Tibial artery (tissue), 4 donors: ENCODE data around the gene ASCL5.

ENCODE experiments used
- DNase-seq, 2 donors: peaks; one replicate each; pipeline ENCODE4 v3.0.0-alpha.2; 2019
- H3K27ac ChIP-seq, 2 donors: fragments of 200-600 bp; sonication (generic) in 1 of 2; 1 replicate in 1 of 2; 2 replicates in 1 of 2; pipeline ENCODE4 v1.5.1; 2018 to 2019; ENCODE audit warnings: mild to moderate bottlenecking in 1 of 2
- H3K27me3 ChIP-seq, 2 donors: fragments of 200-600 bp; sonication (generic) in 1 of 2; one replicate each; pipeline versions ENCODE4 v1.5.1 to v1.6.0; 2016 to 2019
- H3K36me3 ChIP-seq, 3 donors: fragments of 200-600 bp; sonication (generic) in 2 of 3; one replicate each; pipeline ENCODE4 v1.5.1; 2016 to 2019; ENCODE audit warnings: mild to moderate bottlenecking in 2 of 3
- H3K4me1 ChIP-seq, 4 donors: fragments of 200-600 bp; sonication (generic) in 2 of 4; 1 replicate in 3 of 4; 2 replicates in 1 of 4; pipeline ENCODE4 v1.5.1; 2016 to 2019
- H3K4me3 ChIP-seq, 2 donors: fragments of 200-600 bp; sonication (generic) in 1 of 2; 1 replicate in 1 of 2; 2 replicates in 1 of 2; pipeline ENCODE4 v1.5.1; 2018 to 2019; ENCODE audit warnings: mild to moderate bottlenecking in 2 of 2
- H3K9me3 ChIP-seq, 3 donors: fragments of 200-600 bp; sonication (generic) in 1 of 3; one replicate each; pipeline ENCODE4 v1.5.1; 2016 to 2019
- intact Hi-C: fragments of 100-400 bp; cut with DNase I; formaldehyde crosslinking; loops from one replicate; pipeline ENCODE4 v1.15.0; 2023; ENCODE audit warnings: low total_unique reads
- TF ChIP-seq, protein P1 (sequence below), 2 experiments: fragments of 200-600 bp in 1 of 2; fragments of 450-650 bp in 1 of 2; IDR thresholded peaks; one replicate each; pipeline ENCODE4 v1.5.1; 2017 to 2019; ENCODE audit warnings: antibody characterized with exemption in 2 of 2, mild to moderate bottlenecking in 1 of 2, moderate library complexity in 1 of 2

ASCL5 gene

DNA sequence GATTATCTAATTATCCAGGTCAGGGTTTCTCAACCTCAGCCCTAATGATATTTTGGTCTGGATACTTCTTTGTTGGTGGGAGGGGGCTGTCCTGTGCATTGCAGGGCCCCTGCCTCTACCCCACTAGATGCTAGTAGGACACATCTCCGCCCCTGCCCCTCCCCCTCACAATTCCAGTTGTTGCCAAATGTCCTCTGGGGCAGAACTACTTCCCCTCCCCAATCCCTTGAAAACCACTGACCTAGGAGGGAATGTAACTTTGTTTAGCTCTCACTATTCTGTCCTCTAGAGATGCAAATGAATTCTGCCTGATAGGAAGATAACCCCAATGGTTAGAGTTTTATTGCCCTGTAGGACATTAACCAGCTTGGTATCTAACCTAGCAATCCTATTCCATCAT, 22.8 kb downstream of the ASCL5 start:
- DNase-seq: no peak
- Histone ChIP-seq H3K9me3 (no peaks in the 10 kb centered on the region), H3K27me3 (peaks cover 0 to 6% of the 10 kb centered on the region in 2 donors), H3K36me3 (no peaks in the 10 kb centered on the region), H3K4me3 (no peak overlapping the region), H3K4me1 (no peaks in the 10 kb centered on the region), H3K27ac (no peak overlapping the region)
- TF ChIP-seq, protein P1, sequence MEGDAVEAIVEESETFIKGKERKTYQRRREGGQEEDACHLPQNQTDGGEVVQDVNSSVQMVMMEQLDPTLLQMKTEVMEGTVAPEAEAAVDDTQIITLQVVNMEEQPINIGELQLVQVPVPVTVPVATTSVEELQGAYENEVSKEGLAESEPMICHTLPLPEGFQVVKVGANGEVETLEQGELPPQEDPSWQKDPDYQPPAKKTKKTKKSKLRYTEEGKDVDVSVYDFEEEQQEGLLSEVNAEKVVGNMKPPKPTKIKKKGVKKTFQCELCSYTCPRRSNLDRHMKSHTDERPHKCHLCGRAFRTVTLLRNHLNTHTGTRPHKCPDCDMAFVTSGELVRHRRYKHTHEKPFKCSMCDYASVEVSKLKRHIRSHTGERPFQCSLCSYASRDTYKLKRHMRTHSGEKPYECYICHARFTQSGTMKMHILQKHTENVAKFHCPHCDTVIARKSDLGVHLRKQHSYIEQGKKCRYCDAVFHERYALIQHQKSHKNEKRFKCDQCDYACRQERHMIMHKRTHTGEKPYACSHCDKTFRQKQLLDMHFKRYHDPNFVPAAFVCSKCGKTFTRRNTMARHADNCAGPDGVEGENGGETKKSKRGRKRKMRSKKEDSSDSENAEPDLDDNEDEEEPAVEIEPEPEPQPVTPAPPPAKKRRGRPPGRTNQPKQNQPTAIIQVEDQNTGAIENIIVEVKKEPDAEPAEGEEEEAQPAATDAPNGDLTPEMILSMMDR (IDR thresholded peaks at IDR 0.05): no peak
- intact Hi-C loops: no loop called here

DNA sequence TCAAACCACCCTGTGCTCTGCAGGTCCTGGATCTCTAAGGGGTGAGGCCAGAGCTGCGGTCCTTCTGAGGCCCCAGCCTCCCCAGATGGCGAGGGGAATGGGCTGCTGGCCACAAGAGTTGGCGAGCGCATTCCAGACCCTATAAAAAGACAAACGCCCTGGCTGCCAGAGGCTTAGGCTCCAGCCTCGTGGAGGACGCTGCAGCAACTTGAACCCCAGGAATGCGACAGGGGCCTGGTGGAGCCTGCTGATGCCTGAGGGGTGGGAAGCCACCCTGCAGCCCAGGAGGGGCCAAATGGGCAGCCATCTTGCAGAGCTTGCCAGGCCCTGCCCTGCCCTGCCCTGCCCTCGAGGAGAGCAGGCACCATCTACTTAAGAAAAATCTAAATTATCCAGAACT, 23.3 kb downstream of the ASCL5 start:
- no peaks in the 10 kb centered on the region for H3K9me3 ChIP-seq
- peaks cover 0 to 5% of the 10 kb centered on the region in 2 donors for H3K27me3 ChIP-seq
- H3K4me1 ChIP-seq: no peaks in the 10 kb centered on the region
- no peak overlapping the region for H3K27ac ChIP-seq
- TF ChIP-seq, protein P1 (IDR thresholded peaks at IDR 0.05): no peak
- intact Hi-C loops: no loop called here
- DNase-seq: no peak
- no peak overlapping the region for H3K4me3 ChIP-seq
- no peaks in the 10 kb centered on the region for H3K36me3 ChIP-seq

- TF ChIP-seq, protein P1 (IDR thresholded peaks at IDR 0.05): no peak
- Histone ChIP-seq H3K9me3 (no peaks in the 10 kb centered on the region), H3K4me3 (no peak overlapping the region), H3K27me3 (peaks cover 0 to 3% of the 10 kb centered on the region in 2 donors), H3K4me1 (no peaks in the 10 kb centered on the region), H3K36me3 (no peaks in the 10 kb centered on the region), H3K27ac (no peak overlapping the region)
- no peak for DNase-seq
- intact Hi-C loops: no loop called here
Measured at GRCh38 chr1:201100169-201100930, 26.6 kb downstream of the ASCL5 start.

GRCh38 chr1:201098992-201099677, 27.8 kb downstream of the ASCL5 start:
- DNase-seq: no peak
- intact Hi-C loops: no loop called here
- no peaks in the 10 kb centered on the region for H3K36me3 ChIP-seq
- H3K4me3 ChIP-seq: no peak overlapping the region
- no peaks in the 10 kb centered on the region for H3K4me1 ChIP-seq
- no peak overlapping the region for H3K27ac ChIP-seq
- no peaks in the 10 kb centered on the region for H3K9me3 ChIP-seq
- TF ChIP-seq, protein P1 (IDR thresholded peaks at IDR 0.05): no peak
- peaks cover 0 to 3% of the 10 kb centered on the region in 2 donors for H3K27me3 ChIP-seq

DNA sequence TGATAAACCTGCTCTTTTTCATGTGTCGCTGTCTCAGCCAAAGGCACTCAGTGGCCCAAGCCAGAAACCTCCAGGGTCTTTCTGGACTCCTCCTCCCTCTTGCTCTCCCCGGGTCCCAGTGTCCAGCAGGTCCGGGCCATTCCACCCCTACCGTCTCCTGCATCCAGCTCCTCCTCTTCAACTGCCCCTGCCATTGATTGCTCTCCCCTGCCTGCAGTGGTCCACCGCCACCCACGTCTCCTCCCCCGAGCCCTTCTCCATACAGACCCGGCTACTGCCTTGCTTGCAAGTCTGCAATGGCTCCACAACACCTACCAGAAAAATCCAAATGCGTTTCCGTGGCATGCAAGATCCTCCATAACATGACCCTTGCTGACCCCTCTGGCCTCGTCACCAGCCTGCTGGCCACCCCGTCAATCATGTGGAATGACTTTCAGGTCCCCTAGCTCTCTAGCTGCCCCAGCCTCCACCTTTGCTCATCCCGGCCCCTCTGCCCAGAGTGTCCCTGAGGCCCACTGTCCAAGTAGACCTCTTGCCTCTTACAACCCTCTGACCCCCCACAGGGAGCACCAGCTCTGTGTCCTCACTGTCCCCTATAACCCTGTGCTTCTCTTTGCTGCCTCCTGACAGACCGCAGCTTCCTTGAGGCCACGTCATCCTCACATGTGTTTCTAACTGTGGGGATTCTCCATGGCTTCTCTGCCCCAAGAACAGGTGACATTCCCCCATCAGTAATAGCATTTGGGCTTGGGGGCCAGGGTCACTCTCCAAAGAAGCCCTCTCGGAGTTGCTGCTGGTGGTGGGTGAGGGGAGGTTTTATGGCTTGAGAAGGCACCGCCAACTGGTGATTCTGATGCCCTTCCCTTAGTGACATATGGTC, 29.8 kb downstream of the ASCL5 start:
- no peaks in the 10 kb centered on the region for H3K9me3 ChIP-seq
- no peak overlapping the region for H3K27ac ChIP-seq
- H3K4me1 ChIP-seq: no peaks in the 10 kb centered on the region
- no peak overlapping the region for H3K4me3 ChIP-seq
- intact Hi-C loops: no loop called here
- peaks cover 0 to 3% of the 10 kb centered on the region in 2 donors for H3K27me3 ChIP-seq
- TF ChIP-seq, protein P1 (IDR thresholded peaks at IDR 0.05): no peak
- H3K36me3 ChIP-seq: no peaks in the 10 kb centered on the region
- DNase-seq: no peak
